C1 segment of cervical spinal cord (tissue), 14 donors: ENCODE results near the gene TGM2.

Experiments
- DNase-seq, 14 donors: peaks; one replicate each; lab custom pipeline; 2025; lab: John Stamatoyannopoulos, UW

Gene TGM2

GRCh38 chr20:38199501-38200390, 34.7 kb upstream of the TGM2 start:
- no peak for DNase-seq

DNA sequence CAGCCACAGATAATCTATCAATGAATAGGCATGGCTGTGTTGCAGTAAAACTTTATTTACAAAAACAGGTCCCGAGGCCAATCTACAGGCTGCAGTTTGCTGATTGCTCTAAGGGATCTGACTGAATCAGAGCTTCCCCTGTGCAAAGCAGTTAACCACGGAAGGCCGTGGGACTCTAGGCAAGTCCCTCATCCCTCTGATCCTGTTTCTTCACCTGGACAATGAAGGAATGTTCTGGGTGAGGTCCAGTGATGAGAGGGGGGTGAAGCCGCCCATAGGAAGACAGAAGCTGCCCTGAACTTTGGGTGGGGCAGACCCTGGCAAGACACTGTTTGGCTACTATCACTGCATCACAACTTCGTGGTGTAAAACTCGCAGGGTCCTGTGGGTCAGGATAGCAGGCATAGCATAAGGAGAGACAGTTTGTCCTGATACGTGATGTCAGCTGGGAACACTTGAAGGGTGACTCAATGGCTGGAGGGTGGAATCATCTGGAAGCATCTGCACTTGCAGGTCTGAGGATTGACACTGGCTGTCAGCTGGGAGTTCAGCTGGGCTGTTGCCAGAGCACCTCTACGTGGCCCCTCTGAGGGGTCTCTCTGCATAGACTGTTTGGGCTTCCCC, 33.3 kb upstream of the TGM2 start:
- no peak for DNase-seq

GRCh38 chr20:38197619-38198018, 32.5 kb upstream of the TGM2 start:
- no peak for DNase-seq

DNA sequence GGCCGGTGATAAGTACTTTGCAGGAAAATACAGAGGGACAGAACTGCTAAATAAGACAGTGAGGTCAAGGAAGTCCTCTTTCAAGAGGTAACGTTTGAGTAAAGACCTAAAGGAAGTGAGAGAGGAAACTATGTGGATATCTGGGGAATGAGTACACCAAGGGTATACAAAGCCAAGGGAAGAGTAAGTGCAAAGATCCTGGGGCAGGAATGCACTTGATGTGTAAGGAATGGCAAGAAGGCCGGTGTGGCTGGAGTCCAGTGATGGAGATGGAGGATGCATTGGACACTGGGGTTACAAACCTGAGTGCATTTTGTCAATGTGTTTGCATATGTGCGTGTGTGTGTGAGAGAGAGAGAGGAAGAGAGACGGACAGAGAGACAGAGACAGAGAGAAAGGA, 32.1 kb upstream of the TGM2 start:
- no peak for DNase-seq

DNA sequence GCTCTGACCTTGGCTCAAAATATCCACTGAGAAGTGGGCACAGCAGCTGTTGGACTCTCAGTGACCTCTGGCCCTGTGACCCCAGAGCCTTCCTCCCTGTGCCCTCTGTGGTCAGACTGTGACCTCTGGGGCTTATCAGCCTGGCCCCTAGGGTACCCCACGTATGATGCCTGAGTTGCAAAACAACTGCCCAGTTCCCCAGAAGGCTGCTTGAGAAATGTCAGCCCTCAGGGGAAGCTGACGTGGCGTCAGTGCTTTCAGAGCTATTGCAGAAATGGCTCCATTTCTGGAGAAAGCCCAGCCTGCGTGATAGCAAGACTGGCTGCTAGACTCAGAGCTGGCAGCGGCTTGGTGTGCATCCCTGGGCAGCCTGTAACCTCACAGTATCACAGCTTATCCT, 31.5 kb upstream of the TGM2 start:
- no peak for DNase-seq

GRCh38 chr20:38196076-38196475, 31.0 kb upstream of the TGM2 start:
- DNase-seq = no peak

DNA sequence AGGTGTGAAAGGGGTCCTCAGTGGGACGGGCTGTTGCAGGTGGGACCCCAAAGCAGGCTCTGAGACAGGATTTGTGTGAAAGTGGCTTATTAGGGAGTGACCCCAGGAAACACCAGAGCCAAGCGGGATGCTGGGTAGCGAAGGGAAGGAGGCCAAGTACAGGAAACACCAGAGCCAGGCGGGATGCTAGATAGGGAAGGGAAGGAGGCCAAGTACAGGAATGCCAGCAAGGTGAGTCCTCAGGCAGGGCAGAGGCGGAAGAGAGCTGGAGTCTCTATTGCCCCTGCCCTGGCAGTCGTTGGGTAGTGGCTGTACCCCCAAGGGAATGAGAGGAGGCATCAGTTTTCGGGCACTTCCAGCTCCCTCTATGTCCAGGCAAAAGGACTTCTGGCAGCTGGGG, 30.5 kb upstream of the TGM2 start:
- DNase-seq = no peak

- DNase-seq = no peak
These were observed 30.0 kb upstream of the TGM2 start for GRCh38 chr20:38194971-38195504.

GRCh38 chr20:38193586-38194105, 28.6 kb upstream of the TGM2 start:
- DNase-seq = no peak

GRCh38 chr20:38192323-38192885, 27.3 kb upstream of the TGM2 start:
- DNase-seq = no peak

DNA sequence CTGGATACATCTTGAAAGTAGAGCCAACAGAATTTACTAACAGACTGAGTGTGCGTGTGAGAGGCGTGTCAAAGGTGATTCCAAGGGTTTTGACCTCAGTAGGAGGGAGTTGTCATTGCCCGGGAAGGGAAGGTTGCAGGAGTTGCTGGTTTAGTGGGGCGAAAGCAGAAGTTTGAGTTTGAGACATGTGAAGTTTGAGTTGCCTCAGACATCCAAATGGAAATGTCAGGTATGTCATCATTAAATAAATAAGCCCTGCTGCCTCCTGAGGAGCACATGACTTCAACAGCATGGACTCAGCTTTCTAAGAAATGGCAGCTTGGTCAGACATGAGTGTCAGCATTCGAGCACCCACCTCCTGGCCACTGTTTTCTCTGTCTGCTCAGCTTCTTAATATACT, 26.6 kb upstream of the TGM2 start:
- no peak for DNase-seq

GRCh38 chr20:38190936-38191371, 25.9 kb upstream of the TGM2 start:
- no peak for DNase-seq

DNA sequence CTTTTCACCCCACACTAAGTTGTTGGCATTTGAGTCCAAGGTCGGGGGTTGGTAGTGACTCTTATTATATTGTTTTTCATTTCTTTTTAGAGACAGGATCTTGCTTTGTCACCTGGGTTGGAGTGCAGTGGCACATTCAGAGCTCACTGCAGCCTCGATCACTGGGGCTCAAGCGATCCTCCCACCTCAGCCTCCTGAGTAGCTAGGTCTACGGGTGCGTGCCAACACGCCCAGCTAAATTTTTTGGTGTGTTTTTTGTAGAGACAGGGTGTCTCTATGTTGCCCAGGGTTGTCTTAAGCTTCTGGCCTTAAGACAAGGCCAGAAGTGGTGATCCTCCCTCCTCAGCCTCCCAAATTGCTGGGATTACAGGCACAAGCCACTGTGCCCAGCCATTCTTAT, 25.1 kb upstream of the TGM2 start:
- DNase-seq = no peak

DNA sequence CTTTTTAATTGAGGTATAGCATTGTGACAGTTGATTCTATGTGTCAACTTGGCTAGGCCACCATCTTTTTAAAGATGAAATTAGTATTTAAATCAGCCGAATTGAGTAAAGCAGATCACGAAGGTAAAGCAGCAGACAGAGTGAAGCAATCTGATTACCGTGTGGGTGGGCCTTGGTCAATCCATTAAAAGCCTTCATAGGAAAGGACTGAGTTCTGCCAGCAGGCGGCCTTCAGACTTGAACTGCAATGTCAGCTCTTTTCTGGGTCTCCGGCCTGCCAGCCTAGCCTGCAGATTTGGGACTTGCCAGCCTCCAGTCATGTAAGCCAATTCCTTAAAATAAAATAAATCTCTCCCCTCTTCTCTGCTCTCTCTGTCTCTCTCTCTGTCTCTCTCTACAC, 22.4 kb upstream of the TGM2 start:
- DNase-seq = no peak

- DNase-seq = no peak
These were observed 21.7 kb upstream of the TGM2 start for GRCh38 chr20:38186788-38187221.

DNA sequence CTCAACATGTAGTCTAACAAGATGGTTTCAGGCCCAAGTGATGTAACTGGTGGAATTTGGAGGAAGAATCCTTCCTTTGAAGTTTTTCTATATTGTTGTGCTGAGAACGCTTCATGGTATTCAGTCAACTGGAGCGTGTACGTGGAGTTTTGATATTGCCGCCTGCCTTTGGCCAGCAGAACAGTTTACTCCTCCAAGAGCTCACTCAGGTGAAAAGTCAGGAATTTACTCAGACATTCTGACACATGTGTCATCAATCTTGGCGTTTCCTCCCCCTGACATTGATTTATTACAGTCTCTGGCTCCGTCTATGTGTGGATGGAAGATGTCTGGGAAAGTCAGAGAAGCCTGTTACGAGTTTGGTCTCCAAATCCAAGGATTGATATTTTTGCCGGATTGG, 19.0 kb upstream of the TGM2 start:
- no peak for DNase-seq

DNA sequence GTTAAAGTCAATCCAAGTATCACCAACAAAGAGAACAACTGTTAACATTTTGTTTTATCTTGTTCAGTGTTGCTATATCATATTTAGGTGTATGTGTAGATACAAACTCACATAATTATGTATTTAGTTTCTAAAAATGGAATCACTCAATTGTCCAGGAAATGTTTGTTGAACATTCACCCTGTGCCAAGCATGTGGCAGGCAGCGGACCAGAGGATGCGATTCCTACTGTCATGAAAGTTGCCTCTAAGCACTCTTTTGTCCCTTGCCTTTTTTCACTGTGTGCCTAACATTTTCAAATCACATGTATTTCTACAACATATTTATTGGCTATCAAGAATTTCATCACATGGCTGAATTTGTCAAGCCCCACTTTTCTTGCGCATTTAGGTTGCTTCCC, 16.9 kb upstream of the TGM2 start:
- no peak for DNase-seq

GRCh38 chr20:38181207-38181801, 16.2 kb upstream of the TGM2 start:
- no peak for DNase-seq

DNA sequence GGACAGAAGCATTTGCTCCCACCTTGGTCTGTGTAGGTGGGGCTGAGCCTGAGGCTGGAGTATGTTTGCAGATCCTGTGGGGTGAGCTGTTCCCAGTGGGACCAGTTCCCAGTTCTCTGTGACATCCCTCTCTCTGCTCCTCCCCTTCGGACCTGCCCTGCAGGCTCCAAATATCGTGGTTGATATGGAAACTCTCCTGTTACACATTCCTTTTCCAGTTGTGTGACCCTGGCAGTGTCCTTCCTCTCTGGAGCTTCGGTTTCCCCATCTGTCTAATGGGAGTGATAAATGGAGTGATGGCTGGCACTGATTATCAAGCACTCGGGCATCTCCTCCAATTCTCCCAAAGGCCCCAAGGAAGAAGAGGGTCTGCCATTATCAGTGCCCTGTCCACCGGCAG, 15.7 kb upstream of the TGM2 start:
- no peak for DNase-seq

GRCh38 chr20:38179846-38180245, 14.8 kb upstream of the TGM2 start:
- DNase-seq = no peak

- DNase-seq = no peak
These were observed 13.5 kb upstream of the TGM2 start for GRCh38 chr20:38178581-38178980.

- no peak for DNase-seq
These were observed 13.0 kb upstream of the TGM2 start for GRCh38 chr20:38178065-38178491.
